Adrenal gland (tissue), 12 donors: Measurements from ENCODE around the gene KCTD20. TPM values are rescaled to one million over a fixed set of nuclear protein-coding genes. Genes with fewer than 3 reads are reported as not detected.

Experiments used
- DNase-seq, 7 donors: peaks; one replicate each; pipeline ENCODE4 v3.0.0-alpha.2; 2019 to 2020
- H3K27ac ChIP-seq, 5 donors: fragments of 200-600 bp; sonication (generic) in 4 of 5; 1 replicate in 3 of 5; 2 replicates in 2 of 5; pipeline versions ENCODE4 v1.5.1 to v1.8.0; 2016 to 2020; ENCODE audit warnings: mild to moderate bottlenecking in 1 of 5
- H3K27me3 ChIP-seq: fragments of 200-600 bp; 2 replicates; pipeline ENCODE4 v1.8.0; 2021
- H3K36me3 ChIP-seq, 2 donors: fragments of 200-600 bp; replicated peaks in 1 of 2; 1 replicate in 1 of 2; 2 replicates in 1 of 2; pipeline versions ENCODE4 v1.5.1 to v1.8.0; 2018 to 2022
- H3K4me1 ChIP-seq, 2 donors: fragments of 200-600 bp; replicated peaks in 1 of 2; 1 replicate in 1 of 2; 2 replicates in 1 of 2; pipeline versions ENCODE4 v1.5.1 to v1.8.0; 2018 to 2021
- H3K4me3 ChIP-seq, 4 donors: fragments of 200-600 bp; sonication (generic) in 3 of 4; one replicate each; pipeline ENCODE4 v1.5.1; 2016 to 2018
- H3K9me3 ChIP-seq, 3 donors: fragments of 200-600 bp; sonication (generic) in 1 of 3; replicated peaks in 1 of 3; 1 replicate in 2 of 3; 2 replicates in 1 of 3; pipeline versions ENCODE4 v1.5.1 to v1.8.0; 2016 to 2021
- POLR2A ChIP-seq, 2 donors: fragments of 450-650 bp; IDR thresholded peaks; one replicate each; pipeline ENCODE4 v1.6.1; 2017; ENCODE audit warnings: antibody characterized with exemption in 2 of 2, mild to moderate bottlenecking in 2 of 2, moderate library complexity in 1 of 2
- WGBS, 4 donors: extraction: QIAGEN DNeasy Blood & Tissue Kit in 2 of 4; methylation state at CpG; one replicate each; pipeline versions ENCODE4 v1.1.5 to v1.1.7; 2013 to 2017; 5-methylcytosine and 5-hydroxymethylcytosine counted together
- intact Hi-C, 2 donors: fragments of 100-400 bp; cut with DNase I; formaldehyde crosslinking; loops; one replicate each; pipeline versions ENCODE4 v1.14.1 to v1.15.0; 2022 to 2023
- polyA plus RNA-seq, 3 donors: library from polyadenylated mRNA; stranded (reverse); fragments of 200-250 nt in 2 of 3; fragments of 350-450 nt in 1 of 3; fragmentation: Illumina TruSeq in 1 of 3; extraction: RNeasy Lipid Tissue Mini Kit (QIAGEN cat#74804) in 1 of 3; gene quantifications; one replicate each; pipeline ENCODE4 v1.2.3, GENCODE V29; 2013 to 2014
- total RNA-seq, 9 donors: library from RNA; depleted of rRNA in 4 of 9; stranded (reverse); fragments of >200 nt in 4 of 9; fragments of 120-200 nt in 1 of 9; fragmentation: NEBNext Ultra II Directional in 1 of 9; extraction: Animal tissue kit (Norgen Biotek cat#: 25700) in 1 of 9; gene quantifications; one replicate each; pipeline versions ENCODE4 v1.1.0 to v1.2.4, GENCODE V29; 2013 to 2023
- TF ChIP-seq, protein P1 (sequence below), 6 experiments: fragments of 450-650 bp in 4 of 6; fragments of 200-600 bp in 2 of 6; sonication (generic) in 1 of 6; IDR thresholded peaks; 1 replicate in 5 of 6; 2 replicates in 1 of 6; pipeline versions ENCODE4 v1.5.1 to v1.8.0; 2016 to 2021; ENCODE audit warnings: antibody characterized with exemption in 6 of 6, mild to moderate bottlenecking in 2 of 6, moderate library complexity in 1 of 6
- donor health status: healthy with polysubstance abuse.
- donor health status: Bipolar disorder and iron deficiency.
- donor health status: DM: yes; HTN: yes; CAD: no.
- donor health status: DM: no; HTN: no; CAD: no.
- donor health status: DM: no; HTN: no; CAD: no.
- donor health status: DM: yes; HTN: yes; CAD: no.

KCTD20 gene
- total and polyA plus RNA-seq, 12 donors, result 15.3 to 78.0 (median 54.4) TPM

DNA sequence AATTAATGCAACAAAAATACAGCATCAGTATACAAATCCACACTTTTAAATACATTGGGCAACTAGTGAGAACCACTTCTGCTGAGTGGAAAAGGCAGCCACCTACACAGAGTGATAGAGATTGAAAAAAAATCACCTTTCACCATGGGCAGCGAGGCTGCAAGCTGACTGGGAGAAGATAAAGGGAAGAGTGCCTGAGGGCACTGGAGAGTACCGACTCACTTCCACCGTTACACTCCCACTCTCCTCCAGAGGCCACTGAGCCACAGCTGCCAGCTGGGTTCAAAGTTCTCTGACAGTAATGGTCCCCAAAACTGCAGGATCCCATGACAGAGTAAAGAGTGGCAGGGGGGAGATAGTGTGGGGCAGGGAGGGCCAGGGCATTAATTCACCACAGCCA lies 24.2 kb upstream of the KCTD20 start:
- Histone ChIP-seq H3K27me3 (no peaks in the 10 kb centered on the region), H3K4me1 (peaks cover 0 to 5% of the 10 kb centered on the region in 2 donors), H3K9me3 (no peaks in the 10 kb centered on the region), H3K36me3 (no peaks in the 10 kb centered on the region), H3K27ac (no peak overlapping the region), H3K4me3 (no peak overlapping the region)
- TF ChIP-seq, protein P1, sequence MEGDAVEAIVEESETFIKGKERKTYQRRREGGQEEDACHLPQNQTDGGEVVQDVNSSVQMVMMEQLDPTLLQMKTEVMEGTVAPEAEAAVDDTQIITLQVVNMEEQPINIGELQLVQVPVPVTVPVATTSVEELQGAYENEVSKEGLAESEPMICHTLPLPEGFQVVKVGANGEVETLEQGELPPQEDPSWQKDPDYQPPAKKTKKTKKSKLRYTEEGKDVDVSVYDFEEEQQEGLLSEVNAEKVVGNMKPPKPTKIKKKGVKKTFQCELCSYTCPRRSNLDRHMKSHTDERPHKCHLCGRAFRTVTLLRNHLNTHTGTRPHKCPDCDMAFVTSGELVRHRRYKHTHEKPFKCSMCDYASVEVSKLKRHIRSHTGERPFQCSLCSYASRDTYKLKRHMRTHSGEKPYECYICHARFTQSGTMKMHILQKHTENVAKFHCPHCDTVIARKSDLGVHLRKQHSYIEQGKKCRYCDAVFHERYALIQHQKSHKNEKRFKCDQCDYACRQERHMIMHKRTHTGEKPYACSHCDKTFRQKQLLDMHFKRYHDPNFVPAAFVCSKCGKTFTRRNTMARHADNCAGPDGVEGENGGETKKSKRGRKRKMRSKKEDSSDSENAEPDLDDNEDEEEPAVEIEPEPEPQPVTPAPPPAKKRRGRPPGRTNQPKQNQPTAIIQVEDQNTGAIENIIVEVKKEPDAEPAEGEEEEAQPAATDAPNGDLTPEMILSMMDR (IDR thresholded peaks at IDR 0.05), result no peak
- no peak for TF ChIP-seq POLR2A (IDR thresholded peaks at IDR 0.05)
- no peak for DNase-seq
- intact Hi-C loops, result loop anchor here in 1 of 2 donors (10.0 kb wide), 1 partner anchor 306 kb away; no protein-coding TSS in a partner anchor
- 82 to 95% (median 88%) methylated on average over 3 of the region's 3 CpGs for WGBS, 4 donors

DNA sequence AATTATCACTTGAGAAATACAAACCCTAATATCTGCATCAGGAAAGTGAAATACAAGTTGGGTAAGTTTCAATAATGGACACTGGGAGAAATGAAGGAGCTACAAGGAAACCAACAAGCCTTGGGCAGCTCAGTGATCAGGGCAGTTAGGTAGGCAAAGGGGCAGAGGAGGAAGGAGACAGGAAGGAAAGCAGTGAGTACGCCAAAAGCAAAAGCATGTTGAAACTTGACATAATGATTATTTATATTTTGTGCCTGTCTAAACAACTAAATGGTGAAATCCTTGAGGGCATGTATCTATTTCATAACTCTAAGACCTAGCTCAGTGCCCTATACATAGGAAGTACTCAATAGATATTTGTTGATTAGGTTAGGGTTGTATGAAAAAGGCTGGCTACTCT lies 23.5 kb upstream of the KCTD20 start:
- Histone ChIP-seq H3K27me3 (no peaks in the 10 kb centered on the region), H3K9me3 (no peaks in the 10 kb centered on the region), H3K36me3 (no peaks in the 10 kb centered on the region), H3K4me3 (no peak overlapping the region), H3K27ac (no peak overlapping the region), H3K4me1 (peaks cover 0 to 10% of the 10 kb centered on the region in 2 donors)
- TF ChIP-seq, protein P1 (IDR thresholded peaks at IDR 0.05), result no peak
- TF ChIP-seq POLR2A (IDR thresholded peaks at IDR 0.05), result no peak
- intact Hi-C loops, result loop anchor here in 1 of 2 donors (10.0 kb wide), 1 partner anchor 305 kb away; no protein-coding TSS in a partner anchor
- DNase-seq, result no peak
- WGBS, 4 donors, result 72 to 88% (median 78%) methylated on average over 1 of the region's 1 CpG

DNA sequence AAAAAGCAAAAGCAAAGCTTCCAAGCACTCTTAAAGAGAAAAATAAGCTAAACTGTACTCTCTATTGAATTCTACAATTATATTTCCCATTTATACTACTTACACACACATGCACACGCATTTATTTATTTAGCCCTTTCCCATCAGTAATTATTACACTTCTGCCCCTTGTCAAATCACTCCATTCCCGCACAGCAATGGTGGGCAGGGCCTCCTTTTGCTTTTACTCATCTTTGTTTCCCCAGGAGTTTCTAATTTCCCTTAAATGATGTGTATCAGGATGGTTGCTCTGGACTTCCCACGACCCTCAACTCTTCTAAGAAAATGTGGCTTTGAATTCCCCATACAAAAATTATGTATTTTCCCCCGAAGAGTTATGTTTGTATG lies 20.1 kb upstream of the KCTD20 start:
- intact Hi-C loops, result loop anchor here in 1 of 2 donors (10.0 kb wide), 2 partner anchors 152 to 302 kb away; no protein-coding TSS in a partner anchor
- TF ChIP-seq POLR2A (IDR thresholded peaks at IDR 0.05), result no peak
- TF ChIP-seq, protein P1 (IDR thresholded peaks at IDR 0.05), result no peak
- DNase-seq, result no peak
- Histone ChIP-seq H3K4me1 (peaks cover 0 to 10% of the 10 kb centered on the region in 2 donors), H3K36me3 (no peaks in the 10 kb centered on the region), H3K27ac (peak overlapping the region in 3 of 5 donors; percentile 36 to 84 (median 83)), H3K27me3 (no peaks in the 10 kb centered on the region), H3K9me3 (no peaks in the 10 kb centered on the region), H3K4me3 (peak overlapping the region in 1 of 4 donors; percentile 70)
- WGBS, 4 donors, result 10 to 19% (median 12%) methylated on average over 4 of the region's 4 CpGs

DNA sequence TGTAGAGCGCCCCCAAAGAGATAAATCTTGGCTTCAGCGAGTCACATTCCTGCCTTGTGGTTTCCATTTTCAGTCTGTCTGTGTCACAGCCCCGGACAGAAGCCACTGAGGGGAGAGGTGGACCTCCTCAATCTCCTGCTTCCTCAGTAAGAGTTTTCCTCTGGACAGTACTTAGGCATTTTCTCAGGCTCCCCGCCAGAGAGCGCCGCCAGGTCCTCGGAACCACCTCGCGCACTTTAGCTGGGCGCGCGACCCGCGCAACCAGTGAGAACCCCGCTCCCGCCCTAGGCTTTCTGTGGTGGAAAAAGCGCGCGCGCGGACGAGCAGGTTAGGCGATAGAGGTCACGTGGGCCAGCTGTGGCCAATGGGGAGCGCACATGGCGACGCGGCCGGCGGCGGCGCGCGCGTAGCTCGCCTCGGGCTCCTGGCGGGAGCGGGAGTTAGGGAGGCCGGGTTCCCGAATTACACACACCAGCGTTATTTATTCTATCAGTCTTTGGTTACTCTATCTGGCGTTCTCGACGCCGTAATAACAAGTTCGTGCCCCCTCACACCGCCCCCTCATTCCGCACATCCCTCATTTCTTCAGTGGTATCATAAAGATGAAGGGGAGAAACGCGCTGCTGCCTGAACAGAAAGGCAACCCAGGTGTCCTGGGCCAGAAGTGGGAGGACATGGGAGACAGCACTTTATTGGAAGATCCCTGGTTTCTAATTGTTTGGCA lies 19.5 kb upstream of the KCTD20 start:
- TF ChIP-seq POLR2A (IDR thresholded peaks at IDR 0.05), result peak; percentile 60 to 73
- TF ChIP-seq, protein P1 (IDR thresholded peaks at IDR 0.05), result peak; percentile 20 to 75 (median 69)
- intact Hi-C loops, result loop anchor here in 1 of 2 donors (10.0 kb wide), 2 partner anchors 152 to 302 kb away; no protein-coding TSS in a partner anchor
- Histone ChIP-seq H3K9me3 (no peaks in the 10 kb centered on the region), H3K36me3 (no peaks in the 10 kb centered on the region), H3K27ac (peak overlapping the region in 4 of 5 donors; percentile 40 to 84 (median 73)), H3K4me1 (peaks cover 0 to 10% of the 10 kb centered on the region in 2 donors), H3K27me3 (no peaks in the 10 kb centered on the region), H3K4me3 (peak overlapping the region in 2 of 4 donors; percentile 44 to 70)
- peak; percentile 98 to 100 (median 99) for DNase-seq
- 1% methylated on average over 39 to 51 of the region's 51 CpGs for WGBS, 4 donors
